ENCODE data around the gene COLGALT1. TPM values are rescaled to one million over a fixed set of nuclear protein-coding genes. Genes with fewer than 3 reads are reported as not detected.

Gene COLGALT1
- total and polyA plus RNA-seq, 9 of the 15 experiments (the other 6 are each of a cell fraction or from before 2014, with no cell fraction given) = 4.9 to 119 (median 82.6) TPM

GRCh38 chr19:17511724-17512573 lies 43.5 kb upstream of the COLGALT1 start (continued):
- TF ChIP-seq CUX1 (CRISPR knock-in tag; IDR thresholded peaks at IDR 0.05) = no peak
- TF ChIP-seq XRCC3 (IDR thresholded peaks at IDR 0.05) = no peak
- no peak for TF ChIP-seq THRA (IDR thresholded peaks at IDR 0.05)
- no peak for TF ChIP-seq PCBP1 (IDR thresholded peaks at IDR 0.05; ENCODE audit: low read depth, low read length, poor library complexity, severe bottlenecking)
- no peak for TF ChIP-seq ZSCAN32 (CRISPR knock-in tag; IDR thresholded peaks at IDR 0.05)
- TF ChIP-seq CBX2 (IDR thresholded peaks at IDR 0.05; ENCODE audit: insufficient read depth, low read length, poor library complexity, severe bottlenecking) = no peak
- TF ChIP-seq CAMTA2 (CRISPR knock-in tag; conservative IDR thresholded peaks at IDR 0.05) = no peak
- TF ChIP-seq NFRKB (IDR thresholded peaks at IDR 0.05; ENCODE audit: low read depth) = peak; percentile 41; the same call in 1 of the 2 replicates
- TF ChIP-seq MCM2 (IDR thresholded peaks at IDR 0.05; ENCODE audit: low read depth) = no peak
- peak; percentile 92 for TF ChIP-seq RBFOX2 (IDR thresholded peaks at IDR 0.05; ENCODE audit: low read depth, low read length)
- TF ChIP-seq SIX5 (IDR thresholded peaks at IDR 0.05; ENCODE audit: borderline replicate concordance in 1 of 2, insufficient read depth in 1 of 2, low read depth in 1 of 2, low read length in 2 of 2) = no peak
- no peak for TF ChIP-seq ESRRB (CRISPR knock-in tag; IDR thresholded peaks at IDR 0.05; ENCODE audit: borderline replicate concordance)
- TF ChIP-seq TCF3 (CRISPR knock-in tag; IDR thresholded peaks at IDR 0.05) = no peak
- no peak for TF ChIP-seq STAG1 (CRISPR knock-in tag; IDR thresholded peaks at IDR 0.05; ENCODE audit: borderline replicate concordance)
- TF ChIP-seq MLX (CRISPR knock-in tag; conservative IDR thresholded peaks at IDR 0.05) = 0 out of 4 replicates have a peak, but pooled peaks of 1 of the 2 experiments have one; percentile 68
- no peak for TF ChIP-seq ARNT (IDR thresholded peaks at IDR 0.05)
- TF ChIP-seq ZNF77 (CRISPR knock-in tag; IDR thresholded peaks at IDR 0.05) = no peak
- TF ChIP-seq ZNF57 (CRISPR knock-in tag; IDR thresholded peaks at IDR 0.05) = no peak
- TF ChIP-seq ZNF277 (CRISPR knock-in tag; IDR thresholded peaks at IDR 0.05; ENCODE audit: borderline replicate concordance) = no peak

Data from K562 (cell line).